IMR-90 (cell line): Measurements from ENCODE around the gene UBE2O.
A peak's percentile ranks its signal among the peaks of the same experiment; 100 is the strongest.

Source experiments
- CEBPB ChIP-seq: IDR thresholded peaks from 2 replicates; pipeline ENCODE4 v1.6.1; 2012; ENCODE audit warnings: low read depth, low read length, improper control_type of control experiment
- CHD1 ChIP-seq: IDR thresholded peaks from 2 replicates; pipeline ENCODE4 v1.6.1; 2012; ENCODE audit warnings: low read depth, low read length, improper control_type of control experiment
- CTCF ChIP-seq: conservative IDR thresholded peaks from 2 replicates; pipeline ENCODE4 v1.5.1; 2012; ENCODE audit warnings: mild to moderate bottlenecking, low read depth, low read length, improper control_type of control experiment
- MXI1 ChIP-seq: IDR thresholded peaks from 2 replicates; pipeline ENCODE4 v1.6.1; 2012; ENCODE audit warnings: low read depth, mild to moderate bottlenecking, low read length, moderate library complexity, borderline replicate concordance
- POLR2A ChIP-seq: IDR thresholded peaks from 2 replicates; pipeline ENCODE4 v1.6.1; 2012; ENCODE audit warnings: mild to moderate bottlenecking, low read depth, low read length
- RAD21 ChIP-seq: IDR thresholded peaks from 2 replicates; pipeline ENCODE4 v1.6.1; 2012; ENCODE audit warnings: low read length, improper control_type of control experiment
- RCOR1 ChIP-seq: IDR thresholded peaks from 2 replicates; pipeline ENCODE4 v1.6.1; 2012; ENCODE audit warnings: mild to moderate bottlenecking, low read length, improper control_type of control experiment; ENCODE audit not compliant: insufficient replicate concordance
- RFX5 ChIP-seq: IDR thresholded peaks from 2 replicates; pipeline ENCODE4 v1.8.0; 2012; ENCODE audit warnings: low read depth, mild to moderate bottlenecking, low read length, moderate library complexity
- SMC3 ChIP-seq: fragments of 150-350 bp; IDR thresholded peaks from 2 replicates; pipeline ENCODE4 v1.6.1; 2016; ENCODE audit warnings: low read depth, mild to moderate bottlenecking, antibody characterized with exemption, low read length, moderate library complexity
- USF2 ChIP-seq: fragments of 150-350 bp; IDR thresholded peaks from 2 replicates; pipeline ENCODE4 v1.6.1; 2017; ENCODE audit warnings: mild to moderate bottlenecking, antibody characterized with exemption, low read length, low read depth

- peak; percentile 77 for TF ChIP-seq CTCF
- TF ChIP-seq POLR2A = no peak
- no peak for TF ChIP-seq USF2
- peak; percentile 80 for TF ChIP-seq RAD21
- no peak for TF ChIP-seq CEBPB
- TF ChIP-seq RCOR1 = no peak
- TF ChIP-seq CHD1 = no peak
- peak; percentile 86 for TF ChIP-seq SMC3
- no peak for TF ChIP-seq MXI1
- no peak for TF ChIP-seq RFX5
Measured at GRCh38 chr17:76458580-76459490, 5.9 kb upstream of the UBE2O start.
